Measurements from ENCODE around the gene WDHD1.

GRCh38 chr14:54929556-54929955, 97.3 kb downstream of the WDHD1 start:
- TF ChIP-seq CTCF (conservative IDR thresholded peaks at IDR 0.05; ENCODE audit: low read length) (no peak), EZH2phosphoT487 (IDR thresholded peaks at IDR 0.05; ENCODE audit: borderline replicate concordance, low read depth, low read length) (no peak)
